ENCODE measurements around the gene ERC2. TPM values are rescaled to one million over a fixed set of nuclear protein-coding genes. Genes with fewer than 3 reads are reported as not detected.

The ERC2 gene
- total RNA-seq, 2 experiments from 2014 or later, result not detected

DNA sequence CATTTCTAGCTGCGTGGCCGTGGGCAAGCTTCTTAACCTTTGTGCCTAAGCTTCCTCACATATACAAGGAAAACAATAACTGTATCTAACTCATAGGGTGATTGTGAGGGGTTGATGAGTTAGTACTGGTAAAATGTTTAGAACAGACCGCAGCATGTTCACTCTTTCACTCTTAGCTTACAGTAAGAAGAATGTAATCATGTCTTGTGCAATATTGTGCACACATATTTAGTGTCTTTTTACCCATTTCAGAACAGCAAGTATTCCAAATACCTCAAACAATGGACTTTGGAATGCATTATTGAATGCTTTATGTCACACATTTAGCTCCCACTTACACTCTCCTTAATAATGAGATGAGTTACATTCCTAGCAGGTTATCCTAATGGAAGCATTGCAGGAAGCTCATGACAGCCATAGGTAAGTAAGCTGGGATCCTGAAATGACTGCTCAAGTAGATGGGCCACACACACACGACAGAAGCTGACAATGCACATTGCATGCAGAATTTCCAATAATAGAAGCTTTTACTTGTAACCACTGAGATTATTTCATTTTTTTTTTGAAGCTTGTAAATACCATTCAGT, 512.3 kb downstream of the ERC2 start:
- no TSS peak for BruUV-seq (replicated peaks)
- no peak for DNase-seq (ENCODE audit: low spot score)
- ChIA-PET CTCF (ENCODE audit: unreplicated experiment) (interaction anchor here (0.7 kb wide), 1 partner anchor 41 kb away, joined by 3 read pairs; no protein-coding TSS in a partner anchor), POLR2A (interaction anchor here (0.7 kb wide), 1 partner anchor 15 kb away, joined by 3 read pairs; no protein-coding TSS in a partner anchor)
- TF ChIP-seq EZH2phosphoT487 (IDR thresholded peaks at IDR 0.05; ENCODE audit: borderline replicate concordance, low read depth, low read length), result no peak
- TF ChIP-seq, protein P1, sequence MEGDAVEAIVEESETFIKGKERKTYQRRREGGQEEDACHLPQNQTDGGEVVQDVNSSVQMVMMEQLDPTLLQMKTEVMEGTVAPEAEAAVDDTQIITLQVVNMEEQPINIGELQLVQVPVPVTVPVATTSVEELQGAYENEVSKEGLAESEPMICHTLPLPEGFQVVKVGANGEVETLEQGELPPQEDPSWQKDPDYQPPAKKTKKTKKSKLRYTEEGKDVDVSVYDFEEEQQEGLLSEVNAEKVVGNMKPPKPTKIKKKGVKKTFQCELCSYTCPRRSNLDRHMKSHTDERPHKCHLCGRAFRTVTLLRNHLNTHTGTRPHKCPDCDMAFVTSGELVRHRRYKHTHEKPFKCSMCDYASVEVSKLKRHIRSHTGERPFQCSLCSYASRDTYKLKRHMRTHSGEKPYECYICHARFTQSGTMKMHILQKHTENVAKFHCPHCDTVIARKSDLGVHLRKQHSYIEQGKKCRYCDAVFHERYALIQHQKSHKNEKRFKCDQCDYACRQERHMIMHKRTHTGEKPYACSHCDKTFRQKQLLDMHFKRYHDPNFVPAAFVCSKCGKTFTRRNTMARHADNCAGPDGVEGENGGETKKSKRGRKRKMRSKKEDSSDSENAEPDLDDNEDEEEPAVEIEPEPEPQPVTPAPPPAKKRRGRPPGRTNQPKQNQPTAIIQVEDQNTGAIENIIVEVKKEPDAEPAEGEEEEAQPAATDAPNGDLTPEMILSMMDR (conservative IDR thresholded peaks at IDR 0.05; ENCODE audit: low read length), result no peak
- Histone ChIP-seq H3K4me3 (ENCODE audit: low read depth, low read length, poor library complexity, severe bottlenecking) (no peak overlapping the region), H3K27ac (ENCODE audit: low read depth, low read length, poor library complexity, severe bottlenecking) (no peak overlapping the region), H3K4me2 (ENCODE audit: low read length) (no peak overlapping the region), H4K20me1 (ENCODE audit: insufficient read depth, low read length) (no peaks in the 10 kb centered on the region), H3K36me3 (ENCODE audit: insufficient read depth, low read length) (no peaks in the 10 kb centered on the region), H2AFZ (ENCODE audit: low read length) (no peak overlapping the region), H3K4me1 (ENCODE audit: insufficient read depth, low read length, poor library complexity, severe bottlenecking) (no peaks in the 10 kb centered on the region), H3K79me2 (ENCODE audit: insufficient read depth, low read depth, low read length) (no peaks in the 10 kb centered on the region), H3K9me3 (ENCODE audit: low read length) (no peaks in the 10 kb centered on the region), H3K9me2 (ENCODE audit: insufficient read depth, low read length) (no peaks in the 10 kb centered on the region)
- intact Hi-C loops (cut with micrococcal nuclease; ENCODE audit: unreplicated experiment), result no loop called here

DNA sequence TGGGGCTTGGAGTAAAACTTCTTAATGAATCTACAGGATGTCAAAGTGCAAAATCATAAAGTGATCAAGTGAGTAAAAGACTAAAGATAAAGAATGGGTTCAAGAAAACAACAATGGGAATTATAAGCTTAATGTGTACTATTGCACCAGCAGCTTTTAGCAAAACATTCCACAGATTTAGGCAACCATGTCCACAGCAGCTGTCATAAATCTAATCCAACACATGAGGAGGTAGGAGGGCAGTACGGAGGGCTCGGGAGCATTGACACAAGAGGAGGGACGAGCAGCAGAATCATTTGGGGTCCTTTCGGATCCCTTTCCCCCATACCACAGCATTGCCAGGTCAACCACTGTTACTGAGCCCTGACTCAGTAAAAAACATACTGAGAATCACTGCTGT, 516.9 kb downstream of the ERC2 start:
- Histone ChIP-seq H3K4me3 (ENCODE audit: low read depth, low read length, poor library complexity, severe bottlenecking) (no peak overlapping the region), H4K20me1 (ENCODE audit: insufficient read depth, low read length) (no peaks in the 10 kb centered on the region), H3K9me2 (ENCODE audit: insufficient read depth, low read length) (no peaks in the 10 kb centered on the region), H3K4me2 (ENCODE audit: low read length) (no peak overlapping the region), H3K4me1 (ENCODE audit: insufficient read depth, low read length, poor library complexity, severe bottlenecking) (no peaks in the 10 kb centered on the region), H3K36me3 (ENCODE audit: insufficient read depth, low read length) (no peaks in the 10 kb centered on the region), H3K27ac (ENCODE audit: low read depth, low read length, poor library complexity, severe bottlenecking) (no peak overlapping the region), H3K79me2 (ENCODE audit: insufficient read depth, low read depth, low read length) (no peaks in the 10 kb centered on the region), H2AFZ (ENCODE audit: low read length) (no peak overlapping the region), H3K9me3 (ENCODE audit: low read length) (no peaks in the 10 kb centered on the region)
- intact Hi-C loops (cut with micrococcal nuclease; ENCODE audit: unreplicated experiment), result no loop called here
- ChIA-PET CTCF (ENCODE audit: unreplicated experiment) (no interaction called here), POLR2A (interaction anchor here (0.6 kb wide), 1 partner anchor 444 kb away, joined by 3 read pairs; no protein-coding TSS in a partner anchor)
- BruUV-seq (replicated peaks), result no TSS peak
- TF ChIP-seq, protein P1 (conservative IDR thresholded peaks at IDR 0.05; ENCODE audit: low read length), result no peak
- no peak for TF ChIP-seq EZH2phosphoT487 (IDR thresholded peaks at IDR 0.05; ENCODE audit: borderline replicate concordance, low read depth, low read length)
- no peak for DNase-seq (ENCODE audit: low spot score)

DNA sequence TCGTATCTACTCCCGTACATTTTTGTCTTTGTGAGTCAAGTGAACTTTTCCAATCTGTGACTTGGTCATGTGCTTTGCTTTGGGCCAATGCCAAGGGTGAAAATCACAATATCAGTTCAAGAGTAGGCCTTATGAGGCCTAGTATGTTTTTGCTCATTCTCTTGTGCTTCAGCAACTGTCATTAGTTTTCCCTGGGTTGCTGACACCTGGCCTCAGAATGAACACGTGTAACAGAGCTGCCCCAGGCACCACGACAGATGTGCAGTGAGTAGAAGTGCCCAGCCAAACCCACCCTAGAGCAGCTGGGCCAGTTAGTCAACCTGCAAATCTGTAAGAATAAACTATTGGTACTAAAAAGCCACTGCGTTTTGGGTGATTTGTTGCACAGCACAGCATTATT, 520.9 kb downstream of the ERC2 start:
- H3K36me3 ChIP-seq (ENCODE audit: insufficient read depth, low read length), result no peaks in the 10 kb centered on the region
- no peaks in the 10 kb centered on the region for H3K9me2 ChIP-seq (ENCODE audit: insufficient read depth, low read length)
- no peak overlapping the region for H2AFZ ChIP-seq (ENCODE audit: low read length)
- H3K4me2 ChIP-seq (ENCODE audit: low read length), result no peak overlapping the region
- no peaks in the 10 kb centered on the region for H3K9me3 ChIP-seq (ENCODE audit: low read length)
- no peaks in the 10 kb centered on the region for H4K20me1 ChIP-seq (ENCODE audit: insufficient read depth, low read length)
- no TSS peak for BruUV-seq (replicated peaks)
- no peak overlapping the region for H3K4me3 ChIP-seq (ENCODE audit: low read depth, low read length, poor library complexity, severe bottlenecking)
- POLR2A ChIA-PET, result no interaction called here
- H3K4me1 ChIP-seq (ENCODE audit: insufficient read depth, low read length, poor library complexity, severe bottlenecking), result no peaks in the 10 kb centered on the region
- TF ChIP-seq EZH2phosphoT487 (IDR thresholded peaks at IDR 0.05; ENCODE audit: borderline replicate concordance, low read depth, low read length), result no peak
- TF ChIP-seq, protein P1 (conservative IDR thresholded peaks at IDR 0.05; ENCODE audit: low read length), result no peak
- H3K27ac ChIP-seq (ENCODE audit: low read depth, low read length, poor library complexity, severe bottlenecking), result no peak overlapping the region
- intact Hi-C loops (cut with micrococcal nuclease; ENCODE audit: unreplicated experiment), result no loop called here
- DNase-seq (ENCODE audit: low spot score), result no peak
- CTCF ChIA-PET (ENCODE audit: unreplicated experiment), result no interaction called here
- no peaks in the 10 kb centered on the region for H3K79me2 ChIP-seq (ENCODE audit: insufficient read depth, low read depth, low read length)

Data from OCI-LY7 (cell line).